ENCODE data around the gene DCAF10. TPM values are rescaled to one million over a fixed set of nuclear protein-coding genes. Genes with fewer than 3 reads are reported as not detected.

DCAF10 gene
- total RNA-seq, 4 donors from 2014 or later = 23.4 to 84.2 (median 32.8) TPM

DNA sequence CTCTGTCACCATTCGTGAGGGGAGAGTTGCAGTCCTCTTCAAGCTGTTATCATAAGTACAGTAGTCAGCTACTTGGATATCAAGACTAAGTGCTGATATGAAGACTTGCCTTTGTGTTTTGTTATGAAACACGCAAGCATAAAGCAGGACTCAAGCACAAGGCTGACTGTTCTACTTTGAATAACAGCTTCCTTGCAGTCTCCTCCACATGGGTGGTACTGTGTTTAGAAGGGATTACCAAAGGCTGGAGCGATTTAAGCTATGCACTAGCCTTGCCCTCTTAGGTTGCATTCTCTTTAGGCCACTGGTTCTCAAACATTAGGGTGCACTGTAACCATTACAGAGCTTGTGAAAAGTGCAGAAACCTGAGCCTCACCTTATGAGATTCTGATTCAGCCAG is 61.9 kb downstream of the DCAF10 start:
- no peaks in the 10 kb centered on the region for H3K27me3 ChIP-seq
- TF ChIP-seq, protein P1, sequence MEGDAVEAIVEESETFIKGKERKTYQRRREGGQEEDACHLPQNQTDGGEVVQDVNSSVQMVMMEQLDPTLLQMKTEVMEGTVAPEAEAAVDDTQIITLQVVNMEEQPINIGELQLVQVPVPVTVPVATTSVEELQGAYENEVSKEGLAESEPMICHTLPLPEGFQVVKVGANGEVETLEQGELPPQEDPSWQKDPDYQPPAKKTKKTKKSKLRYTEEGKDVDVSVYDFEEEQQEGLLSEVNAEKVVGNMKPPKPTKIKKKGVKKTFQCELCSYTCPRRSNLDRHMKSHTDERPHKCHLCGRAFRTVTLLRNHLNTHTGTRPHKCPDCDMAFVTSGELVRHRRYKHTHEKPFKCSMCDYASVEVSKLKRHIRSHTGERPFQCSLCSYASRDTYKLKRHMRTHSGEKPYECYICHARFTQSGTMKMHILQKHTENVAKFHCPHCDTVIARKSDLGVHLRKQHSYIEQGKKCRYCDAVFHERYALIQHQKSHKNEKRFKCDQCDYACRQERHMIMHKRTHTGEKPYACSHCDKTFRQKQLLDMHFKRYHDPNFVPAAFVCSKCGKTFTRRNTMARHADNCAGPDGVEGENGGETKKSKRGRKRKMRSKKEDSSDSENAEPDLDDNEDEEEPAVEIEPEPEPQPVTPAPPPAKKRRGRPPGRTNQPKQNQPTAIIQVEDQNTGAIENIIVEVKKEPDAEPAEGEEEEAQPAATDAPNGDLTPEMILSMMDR (IDR thresholded peaks at IDR 0.05) = no peak
- TF ChIP-seq POLR2A (IDR thresholded peaks at IDR 0.05) = no peak
- H3K4me1 ChIP-seq = no peaks in the 10 kb centered on the region
- H3K36me3 ChIP-seq = peaks cover 0 to 49% (median 0%) of the 10 kb centered on the region in 3 donors
- no peak overlapping the region for H3K27ac ChIP-seq
- no peak for DNase-seq
- no peak overlapping the region for H3K4me3 ChIP-seq
- no peaks in the 10 kb centered on the region for H3K9me3 ChIP-seq

- Histone ChIP-seq H3K36me3 (no peaks in the 10 kb centered on the region), H3K27ac (no peak overlapping the region), H3K4me3 (no peak overlapping the region), H3K27me3 (no peaks in the 10 kb centered on the region), H3K9me3 (no peaks in the 10 kb centered on the region), H3K4me1 (no peaks in the 10 kb centered on the region)
- TF ChIP-seq, protein P1 (IDR thresholded peaks at IDR 0.05) = no peak
- TF ChIP-seq POLR2A (IDR thresholded peaks at IDR 0.05) = no peak
- DNase-seq = no peak
These were observed 69.6 kb downstream of the DCAF10 start for GRCh38 chr9:37870081-37870798.

GRCh38 chr9:37870799-37871176 is 70.2 kb downstream of the DCAF10 start:
- no peak overlapping the region for H3K27ac ChIP-seq
- no peak for TF ChIP-seq POLR2A (IDR thresholded peaks at IDR 0.05)
- TF ChIP-seq, protein P1 (IDR thresholded peaks at IDR 0.05) = no peak

DNA sequence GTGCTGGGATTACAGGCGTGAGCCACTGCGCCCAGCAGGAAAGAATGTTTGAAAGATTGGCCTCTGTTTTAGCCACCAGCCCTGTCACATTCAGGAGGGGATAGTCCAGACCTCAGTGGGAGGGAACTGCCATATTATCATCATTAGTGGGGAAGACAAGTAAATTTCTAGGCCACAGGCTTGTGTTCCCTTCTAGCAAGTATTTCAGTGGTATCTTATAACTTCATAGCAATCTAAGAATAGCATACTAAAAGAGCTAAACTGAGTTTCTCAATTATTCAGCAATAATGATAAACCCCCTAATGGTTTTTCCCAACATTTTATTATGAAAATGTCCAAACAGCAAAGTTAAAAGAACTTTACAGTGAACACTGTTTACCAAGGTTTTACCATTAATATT is 73.4 kb downstream of the DCAF10 start:
- no peaks in the 10 kb centered on the region for H3K4me1 ChIP-seq
- DNase-seq = no peak
- H3K4me3 ChIP-seq = no peak overlapping the region
- TF ChIP-seq POLR2A (IDR thresholded peaks at IDR 0.05) = no peak
- TF ChIP-seq, protein P1 (IDR thresholded peaks at IDR 0.05) = no peak
- H3K27ac ChIP-seq = no peak overlapping the region
- H3K27me3 ChIP-seq = no peaks in the 10 kb centered on the region
- no peaks in the 10 kb centered on the region for H3K9me3 ChIP-seq
- peaks cover 0 to 7% (median 0%) of the 10 kb centered on the region in 3 donors for H3K36me3 ChIP-seq

More at GRCh38 chr9:37870799-37871176, 70.2 kb downstream of the DCAF10 start:
- DNase-seq = no peak
- H3K4me1 ChIP-seq = no peaks in the 10 kb centered on the region
- H3K36me3 ChIP-seq = no peaks in the 10 kb centered on the region
- no peaks in the 10 kb centered on the region for H3K9me3 ChIP-seq
- no peak overlapping the region for H3K4me3 ChIP-seq
- H3K27me3 ChIP-seq = no peaks in the 10 kb centered on the region

DNA sequence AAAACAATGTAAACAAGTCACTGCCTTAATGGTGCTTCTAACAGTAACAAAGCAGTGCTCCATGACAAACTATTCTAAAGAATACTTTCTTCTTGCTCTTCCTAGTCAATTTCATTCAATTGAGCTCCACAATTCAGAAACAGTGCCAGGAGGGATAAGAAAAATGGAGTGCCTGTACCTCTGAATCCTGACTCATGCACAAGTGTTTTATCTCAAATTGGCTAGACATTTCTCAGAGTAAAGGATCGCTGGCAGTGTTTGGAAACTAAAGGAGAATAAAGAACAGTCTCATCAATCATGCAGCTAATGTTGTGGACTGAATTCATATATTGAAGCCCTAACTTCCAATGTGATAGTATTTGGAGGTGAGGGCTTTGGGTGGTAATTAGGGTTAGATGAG is 75.8 kb downstream of the DCAF10 start:
- no peak overlapping the region for H3K27ac ChIP-seq
- TF ChIP-seq, protein P1 (IDR thresholded peaks at IDR 0.05) = no peak
- no peak for TF ChIP-seq POLR2A (IDR thresholded peaks at IDR 0.05)
- H3K36me3 ChIP-seq = peaks cover 0 to 18% (median 0%) of the 10 kb centered on the region in 3 donors
- H3K4me1 ChIP-seq = no peaks in the 10 kb centered on the region
- no peak overlapping the region for H3K4me3 ChIP-seq
- H3K27me3 ChIP-seq = no peaks in the 10 kb centered on the region
- no peaks in the 10 kb centered on the region for H3K9me3 ChIP-seq
- no peak for DNase-seq

Measured in Peyer's patch (tissue), 4 donors.